Brain microvascular endothelial cell (primary cell): ENCODE measurements around the gene CHST15.

Source experiments
- DNase-seq: peaks from one replicate; pipeline ENCODE4 v3.0.0-alpha.2; 2020
- H3K27ac ChIP-seq: fragments of 250-450 bp; sonication (Bioruptor Pico); 2 replicates; pipeline ENCODE4 v1.5.1; 2020; ENCODE audit warnings: mild to moderate bottlenecking, moderate library complexity
- H3K27me3 ChIP-seq: fragments of 250-450 bp; sonication (Bioruptor Pico); replicated peaks from 2 replicates; pipeline ENCODE4 v1.5.1; 2020; ENCODE audit warnings: mild to moderate bottlenecking
- H3K36me3 ChIP-seq: fragments of 250-450 bp; sonication (Bioruptor Pico); replicated peaks from 2 replicates; pipeline ENCODE4 v1.5.1; 2020; ENCODE audit warnings: mild to moderate bottlenecking
- H3K4me3 ChIP-seq: 2 replicates; pipeline ENCODE4 v1.5.1; 2011; ENCODE audit warnings: low read depth, mild to moderate bottlenecking, control low read depth, low read length, moderate library complexity
- in situ Hi-C: cut with HindIII; loops from 2 replicates; pipeline ENCODE4 v1.10.0; 2017; ENCODE audit warnings: low sequenced_read_pairs, low pct_ligation_motif_present
- TF ChIP-seq, protein P1 (sequence below): IDR thresholded peaks from 2 replicates; pipeline ENCODE4 v1.5.1; 2011; ENCODE audit warnings: low read depth, mild to moderate bottlenecking, moderate library complexity, low read length, control low read depth, inconsistent platforms; ENCODE audit errors: missing control alignments

Gene CHST15

GRCh38 chr10:123991611-123992570, 101.5 kb downstream of the CHST15 start:
- DNase-seq: no peak
- TF ChIP-seq, protein P1, sequence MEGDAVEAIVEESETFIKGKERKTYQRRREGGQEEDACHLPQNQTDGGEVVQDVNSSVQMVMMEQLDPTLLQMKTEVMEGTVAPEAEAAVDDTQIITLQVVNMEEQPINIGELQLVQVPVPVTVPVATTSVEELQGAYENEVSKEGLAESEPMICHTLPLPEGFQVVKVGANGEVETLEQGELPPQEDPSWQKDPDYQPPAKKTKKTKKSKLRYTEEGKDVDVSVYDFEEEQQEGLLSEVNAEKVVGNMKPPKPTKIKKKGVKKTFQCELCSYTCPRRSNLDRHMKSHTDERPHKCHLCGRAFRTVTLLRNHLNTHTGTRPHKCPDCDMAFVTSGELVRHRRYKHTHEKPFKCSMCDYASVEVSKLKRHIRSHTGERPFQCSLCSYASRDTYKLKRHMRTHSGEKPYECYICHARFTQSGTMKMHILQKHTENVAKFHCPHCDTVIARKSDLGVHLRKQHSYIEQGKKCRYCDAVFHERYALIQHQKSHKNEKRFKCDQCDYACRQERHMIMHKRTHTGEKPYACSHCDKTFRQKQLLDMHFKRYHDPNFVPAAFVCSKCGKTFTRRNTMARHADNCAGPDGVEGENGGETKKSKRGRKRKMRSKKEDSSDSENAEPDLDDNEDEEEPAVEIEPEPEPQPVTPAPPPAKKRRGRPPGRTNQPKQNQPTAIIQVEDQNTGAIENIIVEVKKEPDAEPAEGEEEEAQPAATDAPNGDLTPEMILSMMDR: no peak
- H3K27me3 ChIP-seq: peaks cover 32% of the 10 kb centered on the region
- in situ Hi-C loops: loop anchor here (25.0 kb wide), 1 partner anchor 395 kb away; no protein-coding TSS in a partner anchor
- H3K27ac ChIP-seq: no peak overlapping the region
- H3K36me3 ChIP-seq: no peaks in the 10 kb centered on the region
- H3K4me3 ChIP-seq: no peak overlapping the region

GRCh38 chr10:123990889-123991288, 102.5 kb downstream of the CHST15 start:
- Histone ChIP-seq H3K4me3 (no peak overlapping the region), H3K27ac (no peak overlapping the region), H3K27me3 (peaks cover 32% of the 10 kb centered on the region), H3K36me3 (no peaks in the 10 kb centered on the region)
- TF ChIP-seq, protein P1: no peak
- no peak for DNase-seq
- in situ Hi-C loops: loop anchor here (25.0 kb wide), 1 partner anchor 396 kb away; no protein-coding TSS in a partner anchor

DNA sequence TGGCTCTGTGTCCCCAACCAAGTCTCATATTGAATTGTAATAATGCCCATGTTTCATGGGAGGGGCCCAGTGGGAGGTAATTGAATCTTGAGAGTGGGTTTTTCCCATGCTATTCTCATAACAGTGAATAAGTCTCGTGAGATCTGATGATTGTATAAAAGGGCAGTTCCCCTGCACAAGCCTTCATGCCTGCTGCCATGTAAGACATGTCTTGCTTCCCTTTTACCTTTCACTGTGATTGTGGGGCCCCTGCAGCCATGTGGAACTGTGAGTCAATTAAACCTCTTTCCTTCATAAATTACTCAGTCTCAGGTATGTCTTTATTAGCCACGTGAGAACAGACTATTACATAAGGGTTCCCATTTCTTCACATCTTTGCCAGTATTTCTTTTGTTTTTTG, 104.7 kb downstream of the CHST15 start:
- Histone ChIP-seq H3K27ac (no peak overlapping the region), H3K36me3 (no peaks in the 10 kb centered on the region), H3K27me3 (peaks cover 28% of the 10 kb centered on the region), H3K4me3 (no peak overlapping the region)
- TF ChIP-seq, protein P1: no peak
- no peak for DNase-seq
- in situ Hi-C loops: loop anchor here (25.0 kb wide), 1 partner anchor 399 kb away; no protein-coding TSS in a partner anchor

DNA sequence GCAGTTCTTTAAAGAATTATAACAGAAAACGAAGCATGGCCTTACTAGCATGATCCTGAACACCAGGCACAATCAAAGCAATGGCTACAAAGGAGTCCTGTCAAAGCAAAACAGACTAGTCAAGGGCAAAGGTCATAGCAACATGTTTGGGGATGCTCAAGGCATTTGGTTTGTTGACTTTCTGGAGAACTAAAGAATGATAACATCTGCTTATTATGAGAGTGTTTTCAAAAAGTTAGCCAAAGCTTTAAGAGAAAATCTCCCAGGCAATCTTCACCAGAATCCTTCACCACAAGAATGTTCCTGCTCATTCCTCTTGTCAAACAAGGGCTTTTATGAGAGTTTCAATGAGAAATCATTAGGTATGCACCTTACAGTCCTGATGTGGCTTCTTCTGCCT, 106.7 kb downstream of the CHST15 start:
- no peak overlapping the region for H3K27ac ChIP-seq
- no peaks in the 10 kb centered on the region for H3K36me3 ChIP-seq
- no peak overlapping the region for H3K4me3 ChIP-seq
- in situ Hi-C loops: loop anchor here (25.0 kb wide), 1 partner anchor 401 kb away; no protein-coding TSS in a partner anchor
- no peak for DNase-seq
- TF ChIP-seq, protein P1: no peak
- peaks cover 19% of the 10 kb centered on the region for H3K27me3 ChIP-seq

DNA sequence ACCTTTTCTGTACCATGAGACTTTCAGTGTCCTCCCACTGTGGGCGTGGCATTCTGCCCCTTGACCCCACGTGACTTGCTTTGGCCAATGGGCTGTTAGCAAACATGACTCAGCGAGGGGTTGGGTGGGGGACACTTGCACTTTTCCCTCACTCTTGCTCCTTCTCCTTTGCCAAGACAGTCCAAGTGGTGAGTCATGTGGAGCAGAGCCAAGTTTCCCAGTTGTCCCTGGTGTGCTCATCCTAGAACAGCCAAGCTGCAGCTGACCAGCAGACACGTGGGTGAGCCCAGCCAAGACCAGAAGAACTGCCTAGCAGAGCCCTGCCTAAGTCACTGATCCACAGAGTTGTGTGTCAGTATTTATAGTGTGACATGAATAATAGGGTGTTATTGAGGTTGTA, 119.0 kb downstream of the CHST15 start:
- in situ Hi-C loops: no loop called here
- Histone ChIP-seq H3K27me3 (peaks cover 22% of the 10 kb centered on the region), H3K36me3 (no peaks in the 10 kb centered on the region), H3K4me3 (no peak overlapping the region), H3K27ac (no peak overlapping the region)
- peak; percentile 67 for DNase-seq
- TF ChIP-seq, protein P1: no peak
